ENCODE measurements around the gene NT5C3B.
"Not testable (repeated sequence)": the region's sequence is repeated elsewhere in the genome, so short reads cannot be mapped to it uniquely, and the experiment has no call there.

NT5C3B gene

DNA sequence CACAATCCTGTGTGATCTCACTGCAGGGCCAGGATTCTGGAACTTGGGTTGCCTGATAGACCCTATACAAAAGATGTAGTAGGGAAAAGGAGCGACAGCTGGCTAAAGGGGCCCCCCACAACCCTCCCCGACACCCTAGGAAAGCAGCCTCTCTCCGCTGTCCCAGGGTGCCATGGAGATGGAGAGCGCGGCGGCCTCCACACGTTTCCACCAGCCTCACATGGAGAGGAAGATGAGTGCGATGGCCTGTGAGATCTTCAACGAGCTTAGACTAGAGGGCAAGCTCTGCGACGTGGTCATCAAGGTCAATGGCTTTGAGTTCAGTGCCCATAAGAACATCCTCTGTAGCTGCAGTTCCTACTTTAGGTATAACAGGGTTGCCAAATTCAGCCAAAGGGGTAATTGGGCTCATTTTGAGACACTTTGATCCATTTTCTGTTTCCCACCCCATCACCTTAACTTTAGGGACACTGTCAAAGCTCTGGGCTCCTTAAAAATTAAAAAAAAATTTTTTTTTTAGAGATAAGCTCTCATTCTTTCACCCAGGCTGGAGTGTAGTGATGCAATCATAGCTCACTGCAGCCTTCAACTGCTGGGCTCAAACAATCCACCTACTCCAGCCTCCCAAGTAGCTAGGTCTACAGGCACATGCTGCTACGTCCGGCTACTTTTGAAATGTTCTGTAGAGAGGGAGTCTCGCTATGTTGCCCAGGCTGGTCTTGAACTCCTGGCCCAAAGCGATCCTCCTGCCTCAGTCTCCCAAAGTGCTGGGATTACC lies 1.9 kb upstream of the NT5C3B start, which contains the start of gene KLHL10:
KLHL10 (plus strand) TSS at position 65 of the 778 bp plus-strand sequence; CDS start at position 173, 108 bp downstream.
- no peak for DNase-seq

DNA sequence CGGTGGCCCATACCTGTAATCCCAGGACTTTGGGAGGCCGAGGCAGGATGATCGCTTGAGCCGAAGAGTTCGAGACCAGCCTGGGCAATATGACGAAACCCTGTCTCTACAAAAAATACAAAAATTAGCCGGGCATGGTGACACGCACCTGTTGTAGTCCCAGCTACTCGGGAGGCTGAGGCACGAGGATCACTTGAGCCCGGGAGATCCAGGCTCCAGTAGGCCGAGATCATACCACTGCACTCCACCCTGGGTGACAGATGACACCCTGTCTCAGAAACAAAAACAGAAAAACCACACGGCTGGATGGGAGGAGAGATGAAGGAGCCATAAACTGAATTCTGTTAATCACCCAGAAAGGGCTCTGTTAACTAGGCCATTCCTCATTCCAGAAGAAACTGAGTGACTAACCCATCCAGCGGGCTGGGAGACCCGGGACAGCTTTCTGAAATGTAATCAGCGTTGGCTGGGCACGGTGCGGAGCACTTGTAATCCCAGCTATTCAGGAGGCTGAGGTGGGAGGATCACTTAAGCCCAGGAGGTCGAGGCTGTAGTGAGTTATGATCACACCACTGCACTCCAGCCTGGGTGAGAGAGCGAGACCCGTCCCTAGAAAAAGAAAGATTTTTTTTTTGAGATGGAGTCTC lies 641 bp upstream of the NT5C3B start:
- no peak for DNase-seq

DNA sequence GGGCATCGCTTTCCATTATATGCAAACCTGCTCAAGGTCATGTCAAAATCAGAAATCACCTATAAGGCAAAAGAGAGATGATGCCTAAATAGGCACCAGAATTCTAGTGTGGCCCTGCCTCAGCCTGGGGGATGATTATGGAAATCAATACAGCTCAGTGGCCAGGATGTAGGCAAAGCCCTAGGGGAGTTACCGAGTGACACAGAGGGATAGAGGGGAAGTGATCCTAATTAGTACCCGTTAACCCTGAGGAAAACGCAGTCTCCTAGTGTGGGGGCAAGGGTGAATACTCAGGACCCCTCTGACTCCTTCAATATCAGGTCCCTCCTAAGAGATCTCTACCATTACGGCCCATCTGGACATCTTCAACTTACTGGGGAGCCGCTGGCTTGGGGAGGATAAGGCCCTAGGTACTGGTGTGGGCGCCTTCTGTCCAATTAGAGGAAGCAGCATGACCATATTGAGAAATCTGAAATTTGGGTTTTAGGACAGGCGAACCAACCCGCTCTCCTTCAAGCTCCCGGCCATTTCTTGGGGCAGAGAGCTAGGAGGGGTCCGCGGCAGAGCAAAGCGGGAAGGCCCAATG lies 725 bp downstream of the NT5C3B start:
- no peak for DNase-seq

DNA sequence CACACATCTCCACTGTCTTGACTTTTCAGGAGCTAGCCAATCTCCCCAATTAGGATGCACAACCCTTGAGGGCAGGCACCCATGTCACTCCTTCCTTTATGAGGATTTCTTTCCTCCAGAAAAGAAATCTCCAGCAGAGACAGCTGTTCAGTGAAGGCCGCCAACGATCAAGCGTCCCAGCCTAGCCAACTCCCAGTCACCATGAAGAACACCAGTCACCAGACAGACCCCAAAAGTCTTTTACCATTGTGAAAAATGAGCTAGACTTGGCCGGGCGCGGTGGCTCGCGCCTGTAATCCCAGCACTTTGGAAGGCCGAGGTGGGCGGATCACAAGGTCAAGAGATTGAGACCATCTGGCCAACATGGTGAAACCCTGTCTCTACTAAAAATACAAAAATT lies 6.1 kb downstream of the NT5C3B start:
- DNase-seq, result not testable (repeated sequence)

DNA sequence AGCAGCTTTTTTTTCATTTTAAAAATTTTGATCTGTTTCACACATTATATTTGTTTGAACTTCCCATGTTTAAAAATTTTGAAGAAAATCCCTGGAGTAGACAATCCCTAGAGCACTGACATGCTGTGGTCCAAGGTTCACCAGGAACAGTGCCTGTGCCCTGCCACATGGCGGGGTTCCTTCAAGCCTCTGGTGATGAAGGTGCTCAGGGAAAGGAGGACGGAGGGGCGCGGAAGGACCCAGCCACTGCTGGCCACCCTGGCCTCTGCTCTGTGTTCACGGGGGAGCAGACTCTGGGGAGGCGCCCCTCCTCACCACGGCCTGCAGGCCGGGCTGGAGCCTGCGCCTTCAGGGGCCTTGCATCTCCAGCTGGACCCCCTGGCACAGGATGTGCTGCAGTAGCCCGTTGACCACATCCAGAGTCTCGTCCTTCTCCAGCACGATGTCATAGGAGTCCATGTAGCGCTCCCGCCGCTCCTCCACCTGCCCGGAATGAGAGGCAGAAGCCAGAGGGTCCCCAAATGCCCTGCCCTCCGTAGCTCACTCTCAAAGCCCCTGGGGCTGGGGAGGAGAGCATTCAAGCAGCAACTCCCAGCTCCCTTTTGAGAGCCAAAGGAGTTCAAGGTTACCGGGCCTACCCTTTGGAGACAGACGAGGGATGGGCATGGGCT lies 10.7 kb downstream of the NT5C3B start:
- no peak for DNase-seq

DNA sequence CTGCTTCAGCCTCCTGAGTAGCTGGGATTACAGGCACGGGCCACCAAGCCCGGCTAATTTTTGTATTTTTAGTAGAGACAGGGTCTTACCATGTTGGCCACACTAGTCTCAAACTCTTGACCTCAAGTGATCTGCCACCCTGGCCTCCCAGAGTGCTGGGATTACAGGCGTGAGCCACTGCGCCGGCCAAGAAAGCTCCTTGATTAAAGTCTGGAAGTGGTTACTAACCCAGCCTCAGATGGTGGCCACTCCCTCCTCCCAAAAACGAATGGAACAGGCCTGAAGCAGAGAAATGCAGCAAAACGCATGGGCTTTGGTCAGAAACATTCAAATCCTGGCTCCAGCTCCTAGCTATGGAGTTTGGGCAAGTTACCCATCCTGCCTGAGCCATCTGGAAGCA lies 11.9 kb downstream of the NT5C3B start:
- DNase-seq, result no peak

DNA sequence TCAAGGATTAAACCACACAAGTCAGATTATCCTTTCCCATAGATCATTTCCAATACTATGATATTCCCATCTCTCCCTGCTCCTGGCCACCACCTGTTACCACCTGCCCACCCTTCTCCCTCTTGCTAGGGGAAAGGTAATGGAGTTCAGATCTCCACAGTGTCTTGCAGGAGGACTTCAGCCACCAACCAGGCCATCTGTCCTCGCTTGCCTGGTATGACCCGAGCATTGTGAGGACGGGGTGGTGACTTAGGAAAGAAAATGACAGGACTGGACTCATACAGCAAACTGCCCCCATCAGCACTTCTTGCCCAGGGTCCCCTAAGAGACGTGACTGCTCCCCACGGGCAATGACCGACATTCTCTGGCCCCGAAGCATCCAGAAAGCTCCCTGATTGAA lies 12.5 kb downstream of the NT5C3B start:
- DNase-seq, result no peak

DNA sequence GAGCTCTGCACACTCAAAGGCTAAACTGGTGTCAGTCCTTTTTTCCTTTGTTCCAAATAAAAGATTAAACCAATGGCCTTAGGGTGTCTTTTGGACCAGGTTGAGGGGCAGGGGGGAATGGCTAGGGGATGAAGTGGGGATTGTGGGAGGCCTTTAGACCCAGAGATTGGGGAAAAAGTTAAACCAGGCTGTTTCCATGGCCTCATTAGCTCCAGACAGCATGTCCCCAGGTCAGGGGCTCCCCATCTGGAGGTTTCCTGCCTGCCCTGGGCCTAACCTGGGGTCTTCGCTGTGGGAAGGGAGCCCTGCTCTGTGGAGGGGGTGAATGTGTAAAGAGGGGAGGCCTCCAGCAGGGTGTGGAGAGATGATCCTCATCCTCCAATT lies 12.9 kb downstream of the NT5C3B start:
- no peak for DNase-seq

DNA sequence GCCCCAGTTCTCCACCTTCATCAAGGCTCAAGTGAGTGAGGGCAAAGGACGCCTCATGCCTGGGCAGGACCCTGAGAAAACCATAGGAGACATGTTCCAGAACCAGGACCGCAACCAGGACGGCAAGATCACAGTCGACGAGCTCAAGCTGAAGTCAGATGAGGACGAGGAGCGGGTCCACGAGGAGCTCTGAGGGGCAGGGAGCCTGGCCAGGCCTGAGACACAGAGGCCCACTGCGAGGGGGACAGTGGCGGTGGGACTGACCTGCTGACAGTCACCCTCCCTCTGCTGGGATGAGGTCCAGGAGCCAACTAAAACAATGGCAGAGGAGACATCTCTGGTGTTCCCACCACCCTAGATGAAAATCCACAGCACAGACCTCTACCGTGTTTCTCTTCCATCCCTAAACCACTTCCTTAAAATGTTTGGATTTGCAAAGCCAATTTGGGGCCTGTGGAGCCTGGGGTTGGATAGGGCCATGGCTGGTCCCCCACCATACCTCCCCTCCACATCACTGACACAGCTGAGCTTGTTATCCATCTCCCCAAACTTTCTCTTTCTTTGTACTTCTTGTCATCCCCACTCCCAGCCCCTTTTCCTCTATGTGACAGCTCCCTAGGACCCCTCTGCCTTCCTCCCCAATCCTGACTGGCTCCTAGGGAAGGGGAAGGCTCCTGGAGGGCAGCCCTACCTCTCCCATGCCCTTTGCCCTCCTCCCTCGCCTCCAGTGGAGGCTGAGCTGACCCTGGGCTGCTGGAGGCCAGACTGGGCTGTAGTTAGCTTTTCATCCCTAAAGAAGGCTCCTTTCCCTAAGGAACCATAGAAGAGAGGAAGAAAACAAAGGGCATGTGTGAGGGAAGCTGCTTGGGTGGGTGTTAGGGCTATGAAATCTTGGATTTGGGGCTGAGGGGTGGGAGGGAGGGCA lies 13.6 kb downstream of the NT5C3B start:
- no peak for DNase-seq

DNA sequence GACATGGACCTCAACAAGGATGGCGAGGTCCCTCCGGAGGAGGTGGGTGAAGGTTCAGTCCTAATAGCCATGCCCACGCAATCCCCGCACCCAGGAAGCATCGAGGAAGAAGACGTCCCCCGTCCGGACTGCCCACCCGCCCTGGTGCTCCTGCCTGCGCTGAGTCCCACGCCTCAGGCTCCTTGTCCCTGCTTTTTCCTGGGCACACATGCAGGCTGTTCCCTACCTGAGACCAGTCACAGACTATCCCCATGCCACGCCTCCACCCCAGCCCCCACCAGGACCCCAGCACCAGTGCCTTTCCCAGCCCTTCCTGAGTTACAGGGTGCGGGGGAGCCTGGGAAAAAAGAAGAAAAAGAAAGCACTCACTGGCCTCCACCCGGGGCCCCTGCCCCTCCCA lies 14.3 kb downstream of the NT5C3B start:
- no peak for DNase-seq

DNA sequence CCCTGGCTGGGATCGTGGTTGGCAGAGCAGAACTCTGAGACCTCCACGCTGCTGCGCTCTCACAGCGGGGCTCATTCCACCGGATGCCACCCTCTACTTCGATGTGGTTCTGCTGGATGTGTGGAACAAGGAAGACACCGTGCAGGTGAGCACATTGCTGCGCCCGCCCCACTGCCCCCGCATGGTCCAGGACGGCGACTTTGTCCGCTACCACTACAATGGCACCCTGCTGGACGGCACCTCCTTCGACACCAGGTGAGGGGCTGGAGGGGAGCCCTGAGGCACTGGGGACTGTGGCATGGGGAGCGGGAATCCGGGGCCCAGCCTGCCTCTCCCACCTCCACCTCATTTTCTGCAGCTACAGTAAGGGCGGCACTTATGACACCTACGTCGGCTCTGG lies 18.0 kb downstream of the NT5C3B start:
- no peak for DNase-seq

DNA sequence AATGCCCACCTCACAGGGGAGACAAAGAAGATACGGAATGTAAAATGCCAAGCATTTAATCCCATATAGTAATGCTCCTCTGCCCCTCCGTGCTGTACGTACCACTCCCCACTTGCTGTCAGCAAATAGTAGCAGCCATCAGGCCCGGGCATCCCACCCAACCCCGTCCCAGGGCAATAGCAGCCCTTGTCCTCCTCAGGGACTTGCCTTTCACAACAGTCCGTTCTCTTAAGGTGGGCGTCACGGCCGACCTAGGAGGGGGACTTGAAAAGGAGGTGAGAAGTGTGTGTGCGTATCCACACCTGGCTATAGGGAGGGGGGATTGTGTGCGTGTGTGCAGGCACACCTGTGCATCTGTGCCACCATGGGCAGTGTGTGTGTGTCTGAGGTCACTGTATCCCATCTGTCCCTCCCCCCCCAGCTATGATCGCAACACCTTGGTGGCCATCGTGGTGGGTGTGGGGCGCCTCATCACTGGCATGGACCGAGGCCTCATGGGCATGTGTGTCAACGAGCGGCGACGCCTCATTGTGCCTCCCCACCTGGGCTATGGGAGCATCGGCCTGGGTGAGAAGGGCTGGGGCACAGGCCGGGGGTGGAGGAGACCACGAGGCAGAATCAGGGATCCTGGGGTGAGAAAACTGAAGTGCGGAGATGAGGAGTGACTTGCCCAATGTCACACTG lies 19.3 kb downstream of the NT5C3B start:
- DNase-seq, result no peak

DNA sequence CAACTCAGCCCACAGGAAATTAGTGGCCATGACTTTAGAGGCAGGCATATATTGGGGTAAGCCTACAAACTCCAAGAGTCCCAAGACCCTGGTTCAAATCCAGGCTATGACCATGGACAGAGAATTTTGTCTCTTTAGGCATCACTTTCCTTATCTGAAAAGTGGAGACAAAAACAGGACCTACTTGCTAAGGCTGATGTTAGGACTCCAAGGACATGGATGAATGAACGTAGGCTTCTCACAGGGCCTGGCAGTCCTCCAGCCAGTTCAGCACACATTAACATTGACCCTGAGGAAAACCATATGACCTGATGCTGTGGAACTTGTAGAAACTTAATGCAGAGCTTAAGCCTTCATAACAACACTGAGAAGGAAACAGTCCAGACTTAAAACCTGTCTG lies 21.8 kb downstream of the NT5C3B start:
- no peak for DNase-seq

DNA sequence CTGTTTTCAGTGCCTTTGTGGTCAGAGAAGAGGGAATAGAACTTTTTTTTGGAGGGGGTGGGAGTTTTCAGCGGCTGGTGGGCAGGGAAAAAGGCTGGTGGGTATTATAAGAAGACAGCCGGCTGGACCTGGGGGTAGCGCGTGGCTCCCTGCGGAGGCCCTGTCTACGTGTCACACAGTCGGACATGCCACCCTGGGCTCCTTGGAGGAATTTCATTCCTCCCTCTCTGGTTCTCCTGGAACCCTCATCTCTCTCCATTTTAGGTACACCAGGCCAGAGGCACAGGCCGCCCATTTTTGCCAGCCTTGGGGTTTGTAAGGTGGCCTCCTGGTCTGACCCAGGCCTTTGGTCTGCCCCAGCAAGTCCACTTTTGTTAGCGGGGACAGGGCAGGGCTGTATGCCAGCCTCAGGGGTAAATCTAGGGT lies 22.3 kb downstream of the NT5C3B start:
- DNase-seq, result no peak

DNA sequence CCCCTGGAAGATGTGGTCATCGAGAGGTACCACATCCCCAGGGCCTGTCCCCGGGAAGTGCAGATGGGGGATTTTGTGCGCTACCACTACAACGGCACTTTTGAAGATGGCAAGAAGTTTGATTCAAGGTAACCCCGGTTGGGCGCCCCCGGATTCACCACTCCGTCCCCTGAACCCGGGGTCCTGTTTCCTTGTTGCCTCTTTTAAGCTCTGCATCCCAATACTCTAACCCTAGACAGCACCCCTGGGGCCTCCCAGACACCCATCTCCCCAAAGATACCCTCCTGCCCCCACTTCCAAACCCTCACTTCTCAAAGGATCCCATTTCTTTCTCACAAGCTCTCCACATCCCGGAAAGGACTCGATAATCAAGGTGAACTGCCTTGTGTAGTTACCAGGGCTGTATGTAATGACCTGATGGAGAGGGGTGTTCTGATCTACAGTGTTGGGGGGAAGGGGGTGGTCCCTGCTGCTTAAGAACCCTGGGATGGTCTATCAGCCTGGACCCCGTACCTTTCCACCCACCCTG lies 22.8 kb downstream of the NT5C3B start:
- DNase-seq, result peak; percentile 15

DNA sequence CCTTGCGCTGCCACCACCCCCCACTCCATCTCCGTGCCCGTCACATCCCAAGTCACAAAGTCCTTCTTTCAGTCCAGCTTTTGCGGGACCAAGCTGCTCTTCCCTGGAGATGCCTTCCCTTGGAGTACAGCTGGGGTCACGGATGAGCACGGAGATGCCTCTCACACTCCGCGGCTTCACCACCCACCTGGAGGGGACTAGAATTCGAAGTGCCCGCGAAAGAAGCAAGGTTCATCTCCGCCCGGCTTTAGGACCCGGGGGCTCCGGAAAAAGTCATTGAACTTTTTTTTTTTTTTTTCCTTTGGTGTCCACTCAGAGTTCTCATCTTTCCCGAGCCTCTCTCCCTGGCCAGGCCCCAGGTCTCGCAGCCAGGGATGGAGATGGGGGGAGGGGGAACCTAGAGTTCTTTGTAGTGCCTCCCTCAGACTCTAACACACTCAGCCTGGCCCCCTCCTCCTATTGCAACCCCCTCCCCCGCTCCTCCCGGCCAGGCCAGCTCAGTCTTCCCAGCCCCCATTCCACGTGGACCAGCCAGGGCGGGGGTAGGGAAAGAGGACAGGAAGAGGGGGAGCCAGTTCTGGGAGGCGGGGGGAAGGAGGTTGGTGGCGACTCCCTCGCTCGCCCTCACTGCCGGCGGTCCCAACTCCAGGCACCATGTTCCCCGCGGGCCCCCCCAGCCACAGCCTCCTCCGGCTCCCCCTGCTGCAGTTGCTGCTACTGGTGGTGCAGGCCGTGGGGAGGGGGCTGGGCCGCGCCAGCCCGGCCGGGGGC lies 23.5 kb downstream of the NT5C3B start, which contains the start of gene FKBP10:
FKBP10 (plus strand) TSS at position 624 of the 771 bp plus-strand sequence; CDS start at position 655, 31 bp downstream.
- DNase-seq, result peak; percentile 92

DNA sequence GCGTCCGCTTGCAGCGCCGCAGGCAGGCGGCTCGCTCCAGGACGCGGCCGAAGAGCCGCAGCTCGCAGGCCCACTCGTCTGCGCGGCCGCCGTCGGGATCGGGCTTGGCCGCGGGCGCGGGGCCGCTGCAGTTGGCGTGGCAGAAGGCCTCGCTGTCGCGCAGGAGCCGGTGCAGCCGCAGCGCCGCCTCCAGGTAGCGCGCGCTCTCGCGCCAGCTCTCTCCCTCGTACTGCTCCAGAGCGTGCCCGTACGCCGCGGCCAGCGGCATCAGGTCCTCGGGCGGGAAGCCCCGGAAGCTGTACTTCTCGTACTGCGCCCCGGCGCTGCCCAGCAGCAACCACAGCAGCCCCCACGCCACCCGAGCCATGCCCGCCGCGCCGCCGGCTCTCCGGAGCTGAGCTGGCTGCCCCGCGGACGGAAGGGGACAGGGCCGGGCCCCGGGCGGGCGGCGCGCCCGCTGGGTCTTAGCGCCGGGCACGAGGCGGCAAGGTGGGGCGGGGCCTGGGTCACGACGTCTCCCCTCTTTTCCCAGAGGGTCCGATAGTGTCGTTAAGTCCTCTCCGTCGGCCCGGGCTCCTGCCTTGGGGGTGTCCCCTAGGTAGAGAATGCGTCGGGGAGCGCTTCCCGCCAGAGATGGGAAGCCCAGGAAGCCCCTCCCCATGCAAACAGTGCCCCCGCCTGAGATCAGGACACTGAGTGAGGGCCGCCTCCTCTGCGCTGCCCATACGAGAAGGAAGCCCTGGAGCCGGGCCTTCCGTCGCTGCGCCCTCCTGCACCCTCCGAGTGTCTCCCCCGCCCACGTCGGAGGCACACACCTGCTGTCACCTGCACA lies 24.3 kb downstream of the NT5C3B start, which contains the start of gene P3H4:
P3H4 (minus strand) TSS at position 401 of the 832 bp plus-strand sequence; CDS start at position 367, 34 bp downstream.
- peak; percentile 95 for DNase-seq

DNA sequence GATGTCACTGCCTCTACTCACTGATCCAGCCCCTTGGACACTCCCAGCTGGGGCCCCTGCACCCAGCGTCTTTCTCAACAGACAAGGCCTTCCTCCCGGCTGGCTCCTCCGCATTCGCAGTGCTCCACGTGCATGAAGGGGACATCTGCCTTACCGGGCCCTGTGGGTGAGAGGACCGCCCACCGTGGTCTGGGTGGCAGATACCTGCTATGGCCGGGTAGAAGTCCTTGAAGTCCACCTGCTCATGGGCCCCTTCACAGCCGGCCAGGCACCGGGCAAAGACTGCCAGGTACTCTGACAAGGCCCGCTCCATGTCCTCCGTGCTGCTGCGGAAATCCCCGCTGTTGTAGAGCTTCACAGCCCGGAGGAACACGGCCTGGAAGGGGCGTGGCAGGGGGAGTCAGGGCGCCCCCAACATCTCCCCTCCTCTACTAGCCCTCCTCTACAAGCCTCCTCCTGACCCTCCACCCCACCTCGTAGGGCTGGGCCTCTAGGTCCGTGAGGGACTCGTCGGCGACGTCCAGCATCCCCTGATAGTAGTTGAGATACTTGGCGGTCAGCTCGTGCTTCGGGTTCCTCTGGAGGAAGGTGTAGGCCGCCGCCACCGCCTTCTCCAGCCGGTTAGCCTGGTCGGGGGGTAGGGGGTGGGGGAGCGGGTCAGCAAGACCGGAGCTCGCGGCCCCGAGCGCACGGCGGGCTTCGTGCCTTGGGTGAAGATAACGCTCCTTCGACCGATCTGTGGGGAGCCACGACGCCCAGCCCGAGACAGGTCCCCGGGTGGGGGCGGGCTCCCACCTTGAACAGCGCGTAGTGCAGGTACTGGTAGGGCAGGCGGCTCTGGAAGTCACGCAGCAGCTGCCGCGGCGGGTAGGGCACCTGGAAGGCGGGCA lies 25.1 kb downstream of the NT5C3B start:
- peak; percentile 45 for DNase-seq

All from NCI-H510A treated with DMSO at 0.1 percent for 48 hours (cell line).